Activated CD4-positive, alpha-beta memory T cell treated with anti-CD3 and anti-CD28 coated beads, Interleukin-2, amount 10 ng/mL, durations not matched to agents 7 days and 5 days (primary cell): ENCODE results near the gene CCDC73. TPM values are rescaled to one million over a fixed set of nuclear protein-coding genes. Genes with fewer than 3 reads are reported as not detected.
A peak's percentile ranks its signal among the peaks of the same experiment; 100 is the strongest.
"Not testable (repeated sequence)": the region's sequence is repeated elsewhere in the genome, so short reads cannot be mapped to it uniquely, and the experiment has no call there.

Source experiments
- CTCF ChIA-PET: fragments of 350-600 bp; sonication (Branson Sonifier 250); formaldehyde crosslinking; loops from one replicate; lab custom pipeline; 2021; ENCODE audit warnings: antibody characterized with exemption, inconsistent platforms; lab: Charles Lee
- POLR2A ChIA-PET: fragments of 350-600 bp; sonication (Branson Sonifier 250); formaldehyde crosslinking; loops from one replicate; lab custom pipeline; 2021; ENCODE audit warnings: antibody characterized with exemption; lab: Charles Lee
- DNase-seq: peaks from one replicate; pipeline ENCODE4 v3.0.0-alpha.2; 2020
- H3K27ac Mint-ChIP-seq: one replicate; pipeline ENCODE4 v1.8.0; 2021; ENCODE audit warnings: mild to moderate bottlenecking, mixed read lengths
- H3K27me3 Mint-ChIP-seq: one replicate; pipeline ENCODE4 v1.8.0; 2021; ENCODE audit warnings: mixed read lengths
- H3K36me3 Mint-ChIP-seq: one replicate; pipeline ENCODE4 v1.8.0; 2021; ENCODE audit warnings: low read depth, mixed read lengths
- H3K4me1 Mint-ChIP-seq: one replicate; pipeline ENCODE4 v1.8.0; 2021; ENCODE audit warnings: mixed read lengths
- H3K4me3 Mint-ChIP-seq: one replicate; pipeline ENCODE4 v1.8.0; 2021; ENCODE audit warnings: mild to moderate bottlenecking, mixed read lengths
- H3K9me3 Mint-ChIP-seq: one replicate; pipeline ENCODE4 v1.8.0; 2021; ENCODE audit warnings: mixed read lengths
- total RNA-seq, 2 experiments: library from RNA; stranded (reverse); gene quantifications; one replicate each; pipeline ENCODE4 v1.2.3, GENCODE V29; 2021

Gene CCDC73
- total RNA-seq, 2 experiments from 2014 or later: not detected

- H3K27me3 Mint-ChIP-seq, CTCF ChIA-PET, DNase-seq, H3K9me3 Mint-ChIP-seq, H3K4me3 Mint-ChIP-seq, H3K27ac Mint-ChIP-seq: not testable (repeated sequence)
- Mint-ChIP-seq H3K36me3 (peaks cover 72% of the 10 kb centered on the region), H3K4me1 (peaks cover 30% of the 10 kb centered on the region)
- POLR2A ChIA-PET: interaction anchor here (3.5 kb wide), 1 partner anchor 12 kb away, joined by 16 read pairs; the partner anchor contains the start of gene EIF3M
These were observed 198.3 kb downstream of the CCDC73 start for GRCh38 chr11:32596114-32596513.

DNA sequence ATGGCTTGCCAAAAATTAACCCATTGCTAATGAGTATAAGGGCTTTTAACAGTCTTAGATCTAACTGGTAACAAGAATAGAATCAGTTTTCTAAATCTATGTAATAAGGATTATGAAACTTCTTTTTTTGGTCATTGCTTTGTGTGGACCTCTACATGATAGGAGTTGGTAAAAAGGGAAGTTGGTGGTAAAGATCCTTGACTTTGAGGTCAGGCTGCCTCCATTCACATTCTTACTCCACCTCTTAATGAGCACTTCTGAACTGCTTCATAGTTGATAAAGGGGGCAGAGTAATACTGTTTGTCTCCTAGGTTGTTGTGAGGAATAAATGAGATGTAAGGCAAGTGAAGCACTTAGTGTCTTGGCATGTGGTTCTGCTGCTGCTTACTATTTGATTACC lies 200.2 kb downstream of the CCDC73 start:
- Mint-ChIP-seq H3K27ac (no peak overlapping the region), H3K4me3 (no peak overlapping the region), H3K36me3 (peaks cover 82% of the 10 kb centered on the region), H3K9me3 (no peaks in the 10 kb centered on the region), H3K27me3 (no peaks in the 10 kb centered on the region), H3K4me1 (peaks cover 38% of the 10 kb centered on the region)
- POLR2A ChIA-PET: interaction anchor here (3.5 kb wide), 1 partner anchor 10 kb away, joined by 16 read pairs; the partner anchor contains the start of gene EIF3M
- no peak for DNase-seq
- CTCF ChIA-PET: interaction anchor here (1.8 kb wide), 1 partner anchor 11 kb away, joined by 6 read pairs; the partner anchor contains the start of gene EIF3M

DNA sequence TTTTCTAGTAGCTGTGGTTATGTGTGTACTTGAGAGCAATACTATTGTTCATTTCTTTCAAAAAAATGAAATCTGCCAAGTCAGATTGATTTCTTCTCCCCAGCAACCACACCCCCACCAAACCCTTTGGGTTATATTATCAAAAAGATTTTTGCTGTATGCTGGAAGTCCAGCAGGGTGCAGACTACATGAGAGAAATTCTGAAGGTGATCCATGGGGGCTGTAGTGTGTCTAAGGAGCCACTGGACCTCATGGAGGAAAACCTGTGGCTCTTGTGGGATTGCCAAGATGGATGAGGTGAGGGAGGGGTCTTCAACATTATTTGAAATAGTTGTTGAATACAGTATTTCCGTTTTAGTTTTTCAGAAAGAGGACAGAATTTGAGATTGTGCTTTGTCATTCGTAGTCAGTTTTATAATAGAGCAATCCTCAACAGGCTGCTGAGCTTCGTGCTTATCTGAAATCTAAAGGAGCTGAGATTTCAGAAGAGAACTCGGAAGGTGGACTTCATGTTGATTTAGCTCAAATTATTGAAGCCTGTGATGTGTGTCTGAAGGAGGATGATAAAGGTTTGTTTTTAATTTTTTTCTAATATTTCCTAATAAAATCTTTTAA lies 207.8 kb downstream of the CCDC73 start:
- no peaks in the 10 kb centered on the region for H3K27me3 Mint-ChIP-seq
- H3K4me3 Mint-ChIP-seq: no peak overlapping the region
- ChIA-PET CTCF (no interaction called here), POLR2A (interaction anchor here (0.7 kb wide), 1 partner anchor 11 kb away, joined by 3 read pairs; no protein-coding TSS in a partner anchor)
- H3K9me3 Mint-ChIP-seq: no peaks in the 10 kb centered on the region
- DNase-seq: no peak
- H3K36me3 Mint-ChIP-seq: peaks cover 46% of the 10 kb centered on the region
- no peak overlapping the region for H3K27ac Mint-ChIP-seq
- H3K4me1 Mint-ChIP-seq: peaks cover 56% of the 10 kb centered on the region

DNA sequence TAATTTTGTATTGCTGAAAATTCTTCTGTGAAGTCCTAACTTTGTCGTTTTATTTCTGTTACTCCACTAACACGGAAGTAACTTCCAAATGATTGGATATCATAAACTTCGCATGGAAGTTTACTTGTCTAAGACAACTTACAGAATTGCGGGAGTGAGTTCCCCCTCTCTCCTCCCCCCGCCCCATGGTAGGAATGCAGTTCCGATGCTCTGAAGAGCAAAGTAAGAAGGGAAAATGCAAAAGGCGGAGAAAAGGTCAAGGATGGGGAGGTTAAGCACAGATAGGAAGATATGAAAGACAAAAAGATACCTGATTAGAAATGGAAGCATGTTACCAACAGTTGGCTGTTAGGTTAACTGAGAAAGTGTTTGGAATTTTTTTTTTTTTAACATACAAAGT lies 209.5 kb downstream of the CCDC73 start:
- peak overlapping the region; percentile 90 for H3K4me3 Mint-ChIP-seq
- H3K36me3 Mint-ChIP-seq: peaks cover 31% of the 10 kb centered on the region
- no peaks in the 10 kb centered on the region for H3K9me3 Mint-ChIP-seq
- no peak for DNase-seq
- CTCF ChIA-PET: interaction anchor here (0.7 kb wide), 1 partner anchor 164 kb away, joined by 3 read pairs; no protein-coding TSS in a partner anchor
- peak overlapping the region; percentile 97 for H3K27ac Mint-ChIP-seq
- POLR2A ChIA-PET: interaction anchor here (0.8 to 2.5 kb wide), 5 partner anchors 11 to 308 kb away, joined by 3 to 16 read pairs (median 4); partner anchors contain the start of gene QSER1
- no peaks in the 10 kb centered on the region for H3K27me3 Mint-ChIP-seq
- H3K4me1 Mint-ChIP-seq: peaks cover 50% of the 10 kb centered on the region

DNA sequence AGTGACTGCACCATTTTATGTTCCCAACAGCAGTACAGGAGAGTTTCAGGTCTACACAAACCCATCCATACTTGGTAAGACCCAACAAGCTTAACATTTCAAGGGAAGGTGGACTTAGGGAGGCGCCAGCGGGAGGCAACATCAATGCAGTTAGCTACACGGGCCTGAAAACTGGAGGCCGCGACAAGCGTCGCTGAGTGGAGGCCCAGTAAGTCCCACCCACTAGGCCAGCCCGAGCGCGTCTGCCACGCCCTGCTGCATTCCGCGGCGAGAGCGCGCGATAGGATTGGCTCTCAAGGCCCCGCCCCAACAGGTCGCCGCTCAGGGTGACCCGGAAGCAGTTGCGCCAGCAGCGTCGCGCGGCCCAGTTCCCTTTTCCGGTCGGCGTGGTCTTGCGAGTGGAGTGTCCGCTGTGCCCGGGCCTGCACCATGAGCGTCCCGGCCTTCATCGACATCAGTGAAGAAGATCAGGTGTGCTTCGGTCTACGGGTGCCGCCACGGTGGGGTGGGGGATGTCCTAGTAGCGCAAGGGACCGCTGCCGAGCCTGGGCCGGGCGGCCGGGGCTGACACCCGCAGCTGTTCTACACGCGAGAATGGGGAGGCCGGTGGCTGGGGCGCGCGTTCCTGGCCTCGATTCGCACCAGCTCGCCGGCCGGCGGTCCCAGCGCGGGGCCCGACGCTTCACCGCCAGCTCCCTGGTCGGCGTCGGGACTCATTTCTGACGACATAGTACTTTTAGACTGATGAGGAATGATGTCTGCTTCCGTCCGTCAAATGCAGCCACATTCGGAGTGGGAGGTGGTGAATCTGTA lies 210.8 kb downstream of the CCDC73 start, which contains the start of gene EIF3M:
Gene EIF3M, plus strand, starts transcription at position 373 of the 813 bp plus-strand sequence. Its CDS starts 57 bp downstream, at position 430.
- CTCF ChIA-PET: interaction anchor here (0.7 to 1.6 kb wide), 3 partner anchors 10 to 162 kb away, joined by 3 to 6 read pairs (median 5); no protein-coding TSS in a partner anchor
- H3K9me3 Mint-ChIP-seq: no peaks in the 10 kb centered on the region
- peaks cover 23% of the 10 kb centered on the region for H3K36me3 Mint-ChIP-seq
- peaks cover 45% of the 10 kb centered on the region for H3K4me1 Mint-ChIP-seq
- DNase-seq: peak; percentile 96
- H3K27me3 Mint-ChIP-seq: no peaks in the 10 kb centered on the region
- peak within 1 kb of the TSS; percentile 90 for H3K4me3 Mint-ChIP-seq
- POLR2A ChIA-PET: interaction anchor here (0.7 to 2.5 kb wide), 11 partner anchors 9 to 1191 kb away, joined by 3 to 16 read pairs (median 3); partner anchors contain the start of genes CSTF3, FBXO3, QSER1 and RCN1
- peak within 1 kb of the TSS; percentile 97 for H3K27ac Mint-ChIP-seq

DNA sequence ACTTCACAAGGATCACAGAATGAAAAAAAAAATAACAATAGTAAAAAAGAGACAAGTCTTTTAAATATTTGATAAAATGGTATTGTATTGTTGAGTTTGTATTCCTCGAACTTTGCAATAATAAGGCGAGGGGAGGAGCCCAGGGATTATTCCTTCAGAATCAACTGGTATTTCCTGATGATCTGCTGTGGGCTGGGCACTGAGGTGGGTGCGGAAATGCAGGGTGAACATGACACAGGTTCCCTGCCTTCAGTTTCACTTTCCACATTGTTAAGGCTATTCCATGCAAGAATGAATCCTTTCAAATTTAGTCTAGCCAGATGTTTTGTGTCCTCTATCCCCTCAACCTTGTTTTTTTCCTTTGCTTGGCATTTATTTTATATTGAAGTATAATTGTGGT lies 212.9 kb downstream of the CCDC73 start:
- peaks cover 15% of the 10 kb centered on the region for H3K36me3 Mint-ChIP-seq
- H3K9me3 Mint-ChIP-seq: no peaks in the 10 kb centered on the region
- H3K27me3 Mint-ChIP-seq: no peaks in the 10 kb centered on the region
- H3K4me1 Mint-ChIP-seq: peaks cover 30% of the 10 kb centered on the region
- DNase-seq: no peak
- H3K4me3 Mint-ChIP-seq: no peak overlapping the region
- ChIA-PET POLR2A (no interaction called here), CTCF (interaction anchor here (0.6 kb wide), 1 partner anchor 29 kb away, joined by 3 read pairs; no protein-coding TSS in a partner anchor)
- H3K27ac Mint-ChIP-seq: no peak overlapping the region

GRCh38 chr11:32580967-32581366 lies 213.5 kb downstream of the CCDC73 start:
- no peak for DNase-seq
- peaks cover 12% of the 10 kb centered on the region for H3K36me3 Mint-ChIP-seq
- no peaks in the 10 kb centered on the region for H3K9me3 Mint-ChIP-seq
- no peak overlapping the region for H3K4me3 Mint-ChIP-seq
- H3K27me3 Mint-ChIP-seq: no peaks in the 10 kb centered on the region
- no peak overlapping the region for H3K27ac Mint-ChIP-seq
- POLR2A ChIA-PET: no interaction called here
- H3K4me1 Mint-ChIP-seq: peaks cover 24% of the 10 kb centered on the region
- CTCF ChIA-PET: no interaction called here

DNA sequence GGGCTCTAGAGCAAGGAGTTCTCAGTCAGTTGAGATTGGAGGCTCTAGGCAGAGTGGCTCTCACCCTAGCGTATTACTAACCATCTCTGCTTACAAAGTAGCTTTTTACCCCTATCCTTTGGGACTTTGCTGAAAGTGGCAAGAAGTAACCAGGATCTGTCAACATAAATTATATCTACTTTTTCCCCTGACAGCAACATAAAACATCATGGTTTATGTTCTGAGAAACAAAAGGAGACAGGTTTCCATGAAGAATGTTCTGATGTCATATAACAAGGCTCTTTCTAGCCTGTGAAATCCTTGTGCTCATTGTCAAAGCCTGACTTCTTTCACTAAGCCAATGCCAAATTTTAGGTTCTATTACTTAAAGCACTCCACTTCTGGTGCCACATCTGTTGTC lies 218.0 kb downstream of the CCDC73 start:
- Mint-ChIP-seq H3K36me3 (no peaks in the 10 kb centered on the region), H3K4me1 (no peaks in the 10 kb centered on the region), H3K9me3 (no peaks in the 10 kb centered on the region), H3K27ac (no peak overlapping the region), H3K27me3 (peaks cover 2% of the 10 kb centered on the region), H3K4me3 (no peak overlapping the region)
- no peak for DNase-seq
- ChIA-PET CTCF (no interaction called here), POLR2A (interaction anchor here (1.1 kb wide), 1 partner anchor 31 kb away, joined by 3 read pairs; no protein-coding TSS in a partner anchor)

DNA sequence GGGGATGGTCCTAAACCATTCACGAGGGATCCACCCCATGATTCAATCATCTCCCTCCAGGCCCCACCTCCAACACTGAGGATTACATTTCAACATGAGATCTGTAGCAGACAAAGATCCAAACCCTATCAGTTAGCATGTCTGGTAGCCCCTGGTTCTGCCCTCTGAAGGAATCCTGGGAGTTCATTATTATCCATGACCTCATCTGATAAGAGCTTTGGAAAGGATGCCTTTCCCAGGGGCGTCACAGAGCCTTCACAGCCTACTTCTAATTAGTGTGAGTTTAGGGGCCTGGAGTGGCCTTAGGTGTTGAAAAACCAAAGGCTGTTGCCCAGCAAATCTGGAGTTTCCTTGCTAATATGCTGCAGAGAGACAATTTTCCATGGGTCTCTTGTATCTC lies 219.4 kb downstream of the CCDC73 start:
- POLR2A ChIA-PET: no interaction called here
- Mint-ChIP-seq H3K9me3 (no peaks in the 10 kb centered on the region), H3K4me3 (no peak overlapping the region), H3K27ac (no peak overlapping the region), H3K4me1 (no peaks in the 10 kb centered on the region), H3K27me3 (peaks cover 8% of the 10 kb centered on the region), H3K36me3 (no peaks in the 10 kb centered on the region)
- CTCF ChIA-PET: no interaction called here
- no peak for DNase-seq

GRCh38 chr11:32574421-32574820 lies 220.0 kb downstream of the CCDC73 start:
- no peak overlapping the region for H3K27ac Mint-ChIP-seq
- peaks cover 8% of the 10 kb centered on the region for H3K27me3 Mint-ChIP-seq
- POLR2A ChIA-PET: no interaction called here

GRCh38 chr11:32573228-32573627 lies 221.2 kb downstream of the CCDC73 start:
- no peak for DNase-seq
- H3K4me3 Mint-ChIP-seq: no peak overlapping the region
- H3K27ac Mint-ChIP-seq: no peak overlapping the region
- peaks cover 8% of the 10 kb centered on the region for H3K27me3 Mint-ChIP-seq
- ChIA-PET CTCF (no interaction called here), POLR2A (no interaction called here)
- H3K36me3 Mint-ChIP-seq: no peaks in the 10 kb centered on the region
- no peaks in the 10 kb centered on the region for H3K4me1 Mint-ChIP-seq
- H3K9me3 Mint-ChIP-seq: no peaks in the 10 kb centered on the region

More at GRCh38 chr11:32574421-32574820, 220.0 kb downstream of the CCDC73 start:
- no peak for DNase-seq
- no peaks in the 10 kb centered on the region for H3K4me1 Mint-ChIP-seq
- no peaks in the 10 kb centered on the region for H3K9me3 Mint-ChIP-seq
- CTCF ChIA-PET: no interaction called here
- no peak overlapping the region for H3K4me3 Mint-ChIP-seq
- no peaks in the 10 kb centered on the region for H3K36me3 Mint-ChIP-seq

DNA sequence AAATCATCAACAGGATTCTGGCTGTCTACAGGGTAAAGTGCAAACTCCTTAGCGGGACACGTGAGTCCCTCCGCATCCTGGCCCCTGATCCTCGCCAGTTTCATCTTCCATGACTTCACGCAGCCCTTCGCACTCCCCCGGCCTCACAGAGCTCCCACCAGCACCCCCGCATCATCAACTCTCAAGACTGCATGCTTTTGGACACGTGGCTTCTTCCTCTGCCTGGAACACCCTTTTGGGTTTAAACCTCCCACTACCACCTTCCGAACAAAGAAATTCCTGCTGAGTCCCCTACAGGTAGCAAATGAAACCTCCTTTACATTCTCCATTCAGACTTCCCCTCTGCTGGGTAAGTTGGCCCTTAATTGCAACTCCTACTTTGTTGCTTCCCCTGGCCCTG lies 223.4 kb downstream of the CCDC73 start:
- Mint-ChIP-seq H3K4me3 (no peak overlapping the region), H3K9me3 (no peaks in the 10 kb centered on the region), H3K27ac (no peak overlapping the region), H3K4me1 (peaks cover 11% of the 10 kb centered on the region), H3K27me3 (peaks cover 8% of the 10 kb centered on the region), H3K36me3 (no peaks in the 10 kb centered on the region)
- CTCF ChIA-PET: no interaction called here
- POLR2A ChIA-PET: no interaction called here
- DNase-seq: no peak
